ENCODE measurements around the gene ZBED5. TPM values are rescaled to one million over a fixed set of nuclear protein-coding genes. Genes with fewer than 3 reads are reported as not detected.

The ZBED5 gene
- total and polyA plus RNA-seq, 9 of the 15 experiments (the other 6 are each of a cell fraction or from before 2014, with no cell fraction given) = 12.4 to 70.7 (median 26.8) TPM

GRCh38 chr11:10892250-10892649, 34.4 kb upstream of the ZBED5 start (continued):
- TF ChIP-seq CHD7 (IDR thresholded peaks at IDR 0.05; ENCODE audit: low read depth, low read length) (no peak), ATF7 (IDR thresholded peaks at IDR 0.05) (0 out of 2 replicates have a peak, but pooled peaks have one; percentile 14)
